WTC11 (cell line): Measurements from ENCODE around the gene NOC2L. TPM values are rescaled to one million over a fixed set of nuclear protein-coding genes. Genes with fewer than 3 reads are reported as not detected.

Experiments used
- ATAC-seq: fragments of 200-7000 bp; cut with Tn5 transposase; 2 replicates; pipeline ENCODE4 v1.10.0; 2021; ENCODE audit warnings: mild to moderate bottlenecking, moderate library complexity
- CTCF ChIA-PET: fragments of 300-600 bp; sonication (Branson Sonifier 250); formaldehyde crosslinking; loops from one replicate; lab custom pipeline; 2021; ENCODE audit warnings: antibody characterized with exemption; lab: Charles Lee
- POLR2A ChIA-PET: fragments of 350-600 bp; sonication (Branson Sonifier 250); formaldehyde crosslinking; loops from one replicate; lab custom pipeline; 2021; ENCODE audit warnings: antibody characterized with exemption; lab: Charles Lee
- DNase-seq: peaks from one replicate; pipeline ENCODE4 v3.0.0; 2021; ENCODE audit warnings: low spot score
- H3K27ac Mint-ChIP-seq: 2 replicates; pipeline ENCODE4 v1.8.0; 2021; ENCODE audit warnings: mixed read lengths
- H3K27me3 Mint-ChIP-seq: 2 replicates; pipeline ENCODE4 v1.8.0; 2021; ENCODE audit warnings: low read depth, mild to moderate bottlenecking, moderate library complexity, mixed read lengths
- H3K36me3 Mint-ChIP-seq: 2 replicates; pipeline ENCODE4 v1.8.0; 2021; ENCODE audit warnings: mixed read lengths
- H3K4me1 Mint-ChIP-seq: 2 replicates; pipeline ENCODE4 v1.8.0; 2022; ENCODE audit warnings: mixed read lengths
- H3K4me3 Mint-ChIP-seq: 2 replicates; pipeline ENCODE4 v1.8.0; 2021; ENCODE audit warnings: mild to moderate bottlenecking, moderate library complexity, mixed read lengths
- H3K9me3 Mint-ChIP-seq: 2 replicates; pipeline ENCODE4 v1.8.0; 2021; ENCODE audit warnings: mixed read lengths
- AR ChIP-seq: fragments of 250-450 bp; sonication (Bioruptor Pico); IDR thresholded peaks from 2 replicates; pipeline ENCODE4 v1.9.0; 2021; ENCODE audit warnings: mild to moderate bottlenecking
- ATF3 ChIP-seq: sonication (generic); formaldehyde crosslinking; conservative IDR thresholded peaks from 2 replicates; pipeline ENCODE4 v1.8.1; 2022; ENCODE audit warnings: mild to moderate bottlenecking, missing genetic modification reagents
- CBFB ChIP-seq: sonication (generic); formaldehyde crosslinking; IDR thresholded peaks from 2 replicates; pipeline ENCODE4 v1.8.1; 2022; ENCODE audit warnings: mild to moderate bottlenecking, low read depth, missing genetic modification reagents
- CDX4 ChIP-seq: fragments of 250-450 bp; sonication (Bioruptor Pico); IDR thresholded peaks from 2 replicates; pipeline ENCODE4 v1.9.0; 2021; ENCODE audit warnings: moderate library complexity, mild to moderate bottlenecking, inconsistent platforms, borderline replicate concordance
- E2F5 ChIP-seq: sonication (generic); formaldehyde crosslinking; IDR thresholded peaks from 2 replicates; pipeline ENCODE4 v1.8.1; 2022; ENCODE audit warnings: mild to moderate bottlenecking, moderate library complexity, missing genetic modification reagents
- EMX1 ChIP-seq: fragments of 250-450 bp; sonication (Bioruptor Pico); IDR thresholded peaks from 2 replicates; pipeline ENCODE4 v1.8.0; 2021; ENCODE audit warnings: mild to moderate bottlenecking
- FOXK1 ChIP-seq: sonication (generic); formaldehyde crosslinking; IDR thresholded peaks from 2 replicates; pipeline ENCODE4 v1.8.0; 2022; ENCODE audit warnings: mild to moderate bottlenecking, moderate library complexity, missing genetic modification reagents
- FOXP1 ChIP-seq: sonication (generic); formaldehyde crosslinking; IDR thresholded peaks from 2 replicates; pipeline ENCODE4 v1.8.0; 2022; ENCODE audit warnings: missing genetic modification reagents, mild to moderate bottlenecking, moderate library complexity, borderline replicate concordance
- FOXP4 ChIP-seq: sonication (generic); formaldehyde crosslinking; IDR thresholded peaks from 2 replicates; pipeline ENCODE4 v1.8.0; 2022; ENCODE audit warnings: mild to moderate bottlenecking, missing genetic modification reagents
- GABPB1 ChIP-seq: sonication (generic); formaldehyde crosslinking; IDR thresholded peaks from 2 replicates; pipeline ENCODE4 v1.8.1; 2023; ENCODE audit warnings: mild to moderate bottlenecking, missing genetic modification reagents
- GTF2I ChIP-seq: fragments of 250-450 bp; sonication (Bioruptor Pico); conservative IDR thresholded peaks from 2 replicates; pipeline ENCODE4 v1.4.0; 2021; ENCODE audit warnings: mild to moderate bottlenecking
- IRF1 ChIP-seq: sonication (generic); formaldehyde crosslinking; IDR thresholded peaks from 2 replicates; pipeline ENCODE4 v1.8.0; 2023; ENCODE audit warnings: missing genetic modification reagents
- IRF2 ChIP-seq: sonication (generic); formaldehyde crosslinking; IDR thresholded peaks from 2 replicates; pipeline ENCODE4 v1.8.0; 2022; ENCODE audit warnings: low read depth, missing genetic modification reagents, borderline replicate concordance
- JUN ChIP-seq: sonication (generic); formaldehyde crosslinking; IDR thresholded peaks from 2 replicates; pipeline ENCODE4 v1.8.0; 2023; ENCODE audit warnings: mild to moderate bottlenecking, missing genetic modification reagents
- NR3C1 ChIP-seq: sonication (generic); formaldehyde crosslinking; conservative IDR thresholded peaks from 2 replicates; pipeline ENCODE4 v1.8.1; 2023; ENCODE audit warnings: low read depth, mild to moderate bottlenecking, missing genetic modification reagents
- PREB ChIP-seq: sonication (generic); formaldehyde crosslinking; IDR thresholded peaks from 2 replicates; pipeline ENCODE4 v1.8.1; 2022; ENCODE audit warnings: mild to moderate bottlenecking, missing genetic modification reagents, moderate library complexity, borderline replicate concordance
- SOX15 ChIP-seq: fragments of 250-450 bp; sonication (Bioruptor Pico); IDR thresholded peaks from 2 replicates; pipeline ENCODE4 v1.9.0; 2021; ENCODE audit warnings: mild to moderate bottlenecking
- STAT6 ChIP-seq: sonication (generic); formaldehyde crosslinking; conservative IDR thresholded peaks from 2 replicates; pipeline ENCODE4 v1.8.1; 2023; ENCODE audit warnings: mild to moderate bottlenecking, low read depth, missing genetic modification reagents, moderate library complexity
- USF1 ChIP-seq: sonication (generic); formaldehyde crosslinking; IDR thresholded peaks from 2 replicates; pipeline ENCODE4 v1.8.0; 2022; ENCODE audit warnings: mild to moderate bottlenecking, missing genetic modification reagents
- USF2 ChIP-seq: sonication (generic); formaldehyde crosslinking; IDR thresholded peaks from 2 replicates; pipeline ENCODE4 v1.8.1; 2023; ENCODE audit warnings: mild to moderate bottlenecking, missing genetic modification reagents, moderate library complexity
- ZNF121 ChIP-seq: sonication (generic); formaldehyde crosslinking; IDR thresholded peaks from 2 replicates; pipeline ENCODE4 v1.8.0; 2023; ENCODE audit warnings: missing genetic modification reagents
- ZNF219 ChIP-seq: sonication (generic); formaldehyde crosslinking; IDR thresholded peaks from 2 replicates; pipeline ENCODE4 v1.8.0; 2023; ENCODE audit warnings: missing genetic modification reagents, mild to moderate bottlenecking, borderline replicate concordance
- ZNF396 ChIP-seq: fragments of 250-450 bp; sonication (Bioruptor Pico); IDR thresholded peaks from 2 replicates; pipeline ENCODE4 v1.8.0; 2021; ENCODE audit warnings: mild to moderate bottlenecking, moderate library complexity, borderline replicate concordance
- total RNA-seq: library from RNA; stranded (reverse); gene quantifications from 3 replicates; pipeline ENCODE4 v1.2.3, GENCODE V29; 2021

The NOC2L gene
- total RNA-seq, 1 experiment from 2014 or later: 182 TPM

GRCh38 chr1:966704-967300 is 7.7 kb upstream of the NOC2L start:
- ATAC-seq (peak; percentile 46), DNase-seq (peak; percentile 69)
- H3K36me3 Mint-ChIP-seq: 0 out of 2 replicates have a peak, but pooled peaks cover 2% of the 10 kb centered on the region
- CTCF ChIA-PET: interaction anchor here (0.8 to 2.3 kb wide), 14 partner anchors 9 to 325 kb away, joined by 3 to 21 read pairs (median 5); partner anchors contain the start of gene PERM1
- no peaks in the 10 kb centered on the region for H3K4me1 Mint-ChIP-seq
- no peak overlapping the region for H3K27ac Mint-ChIP-seq
- H3K4me3 Mint-ChIP-seq: peak overlapping the region; percentile 62
- peaks cover 40% of the 10 kb centered on the region for H3K27me3 Mint-ChIP-seq
- POLR2A ChIA-PET: interaction anchor here (0.7 to 1.2 kb wide), 2 partner anchors 73 to 95 kb away, joined by 3 to 4 read pairs; no protein-coding TSS in a partner anchor
- H3K9me3 Mint-ChIP-seq: no peaks in the 10 kb centered on the region; the same call in 1 of the 2 replicates
- TF ChIP-seq ZNF396 (CRISPR knock-in tag) (no peak), ATF3 (CRISPR knock-in tag) (no peak), GTF2I (CRISPR knock-in tag) (no peak), JUN (CRISPR knock-in tag) (no peak), USF1 (CRISPR knock-in tag) (0 out of 2 replicates have a peak, but pooled peaks have one; percentile 28), CBFB (CRISPR knock-in tag) (no peak), FOXP1 (CRISPR knock-in tag) (0 out of 2 replicates have a peak, but pooled peaks have one; percentile 13), ZNF219 (CRISPR knock-in tag) (no peak), SOX15 (CRISPR knock-in tag) (no peak), PREB (CRISPR knock-in tag) (no peak), CDX4 (CRISPR knock-in tag) (no peak), USF2 (CRISPR knock-in tag) (no peak), FOXP4 (CRISPR knock-in tag) (0 out of 2 replicates have a peak, but pooled peaks have one; percentile 23), E2F5 (CRISPR knock-in tag) (no peak), STAT6 (CRISPR knock-in tag) (no peak), AR (CRISPR knock-in tag) (no peak), NR3C1 (CRISPR knock-in tag) (no peak), FOXK1 (peak; percentile 58; the same call in 1 of the 2 replicates), GABPB1 (CRISPR knock-in tag) (peak; percentile 55), ZNF121 (CRISPR knock-in tag) (no peak), IRF1 (no peak), IRF2 (no peak), EMX1 (no peak)
